ENCODE results near the gene ZNF555. TPM values are rescaled to one million over a fixed set of nuclear protein-coding genes. Genes with fewer than 3 reads are reported as not detected.
A peak's percentile ranks its signal among the peaks of the same experiment; 100 is the strongest.
"Not testable (repeated sequence)": the region's sequence is repeated elsewhere in the genome, so short reads cannot be mapped to it uniquely, and the experiment has no call there.

Gene ZNF555
- total RNA-seq, 1 donor from 2014 or later = 29.1 TPM

DNA sequence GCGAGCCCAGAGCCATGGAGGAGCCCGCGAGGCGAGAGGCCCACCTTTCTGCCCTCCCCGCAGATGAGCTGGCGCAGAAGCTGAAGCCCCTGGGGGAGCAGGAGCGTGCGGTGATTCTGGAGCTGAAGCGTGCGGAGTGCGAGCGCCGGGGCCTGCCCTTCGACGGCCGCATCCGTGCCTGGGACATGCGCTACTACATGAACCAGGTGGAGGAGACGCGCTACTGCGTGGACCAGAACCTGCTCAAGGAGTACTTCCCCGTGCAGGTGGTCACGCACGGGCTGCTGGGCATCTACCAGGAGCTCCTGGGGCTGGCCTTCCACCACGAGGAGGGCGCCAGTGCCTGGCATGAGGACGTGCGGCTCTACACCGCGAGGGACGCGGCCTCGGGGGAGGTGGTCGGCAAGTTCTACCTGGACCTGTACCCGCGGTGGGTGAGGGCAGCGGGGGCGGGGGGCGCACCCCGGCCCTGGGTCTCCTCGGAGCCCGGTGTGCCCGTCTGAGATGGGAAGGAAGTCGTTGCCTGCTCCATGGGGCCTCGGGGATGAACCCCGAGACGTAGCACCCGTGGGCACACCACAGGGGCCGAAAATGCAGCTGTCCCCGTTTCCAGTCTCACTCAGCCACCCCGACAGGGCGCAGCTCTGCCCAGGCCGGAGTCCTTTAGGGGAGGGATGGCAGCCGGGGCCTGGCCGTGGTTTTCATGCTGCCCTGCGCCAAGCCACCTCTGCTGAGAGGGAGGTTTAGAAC, 33.7 kb upstream of the ZNF555 start:
- DNase-seq (ENCODE audit: low read depth) = no peak

DNA sequence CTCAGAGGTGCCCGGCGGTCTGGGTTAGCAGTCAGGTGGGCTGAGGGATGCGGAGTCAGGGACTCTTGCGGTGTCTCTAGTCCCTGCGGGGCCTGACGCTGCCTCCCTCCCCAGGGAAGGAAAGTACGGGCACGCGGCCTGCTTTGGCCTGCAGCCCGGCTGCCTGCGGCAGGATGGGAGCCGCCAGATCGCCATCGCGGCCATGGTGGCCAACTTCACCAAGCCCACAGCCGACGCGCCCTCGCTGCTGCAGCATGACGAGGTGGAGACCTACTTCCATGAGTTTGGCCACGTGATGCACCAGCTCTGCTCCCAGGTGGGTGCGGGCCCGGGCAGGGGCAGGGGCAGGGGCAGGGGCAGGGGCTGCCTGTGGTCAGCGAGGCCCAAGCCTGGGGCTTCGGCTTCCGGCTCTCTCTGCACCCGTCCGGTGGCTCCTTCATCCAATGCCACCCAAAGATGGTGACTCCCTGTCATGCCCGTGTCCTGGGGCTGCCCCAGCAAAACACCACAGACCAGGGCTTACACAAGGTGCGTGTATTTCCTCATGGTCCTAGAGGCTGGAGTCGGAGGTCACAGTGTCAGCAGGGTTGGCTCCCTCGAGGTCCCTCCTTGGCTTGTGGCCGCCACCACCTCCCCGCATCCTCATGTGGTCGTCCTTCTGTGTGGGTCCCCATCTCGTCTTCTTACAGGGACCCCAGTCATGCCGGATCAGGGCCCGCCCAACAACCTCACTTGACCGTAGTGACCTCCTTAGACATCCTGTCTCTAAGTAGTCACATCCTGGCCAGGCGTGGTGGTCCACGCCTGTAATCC, 32.9 kb upstream of the ZNF555 start:
- DNase-seq (ENCODE audit: low read depth) = no peak

DNA sequence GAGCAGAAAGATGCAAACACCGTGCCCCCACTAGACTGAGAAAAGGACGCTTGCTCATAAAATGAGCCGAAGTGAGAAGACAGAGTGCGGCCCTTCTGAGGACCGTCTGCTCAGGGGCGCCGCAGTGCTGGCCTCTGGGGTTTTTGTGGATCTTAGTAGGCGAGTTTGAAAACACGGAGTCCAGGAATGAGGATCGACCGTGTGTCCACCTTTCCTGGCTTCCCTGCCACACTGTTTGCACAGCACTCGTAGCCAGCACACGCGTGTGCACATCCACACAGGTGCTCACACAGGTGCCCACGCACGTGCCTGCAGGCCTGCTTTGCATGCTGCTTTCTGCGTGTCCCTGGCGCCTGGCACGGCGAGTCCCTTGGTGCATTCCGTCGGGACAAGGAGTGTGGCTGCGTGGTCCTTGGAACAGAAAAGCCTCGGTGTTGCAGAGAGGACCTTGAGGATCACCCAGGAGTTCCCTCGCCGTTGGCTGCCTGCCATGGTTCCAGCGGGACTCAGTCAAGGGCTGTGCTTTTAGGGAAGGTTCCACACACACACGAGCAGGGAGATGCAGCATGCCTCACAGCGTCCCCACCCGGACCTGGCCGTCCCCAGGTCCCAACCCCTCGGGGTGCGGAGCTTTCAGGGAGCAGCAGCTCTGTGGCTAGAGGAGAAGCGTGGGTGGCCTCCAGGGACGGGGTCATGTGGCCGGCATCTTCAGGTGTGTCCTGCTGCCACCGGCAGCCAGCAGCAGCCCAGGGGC, 31.7 kb upstream of the ZNF555 start:
- DNase-seq (ENCODE audit: low read depth) = no peak

GRCh38 chr19:2810141-2811091, 30.9 kb upstream of the ZNF555 start:
- DNase-seq (ENCODE audit: low read depth) = no peak

DNA sequence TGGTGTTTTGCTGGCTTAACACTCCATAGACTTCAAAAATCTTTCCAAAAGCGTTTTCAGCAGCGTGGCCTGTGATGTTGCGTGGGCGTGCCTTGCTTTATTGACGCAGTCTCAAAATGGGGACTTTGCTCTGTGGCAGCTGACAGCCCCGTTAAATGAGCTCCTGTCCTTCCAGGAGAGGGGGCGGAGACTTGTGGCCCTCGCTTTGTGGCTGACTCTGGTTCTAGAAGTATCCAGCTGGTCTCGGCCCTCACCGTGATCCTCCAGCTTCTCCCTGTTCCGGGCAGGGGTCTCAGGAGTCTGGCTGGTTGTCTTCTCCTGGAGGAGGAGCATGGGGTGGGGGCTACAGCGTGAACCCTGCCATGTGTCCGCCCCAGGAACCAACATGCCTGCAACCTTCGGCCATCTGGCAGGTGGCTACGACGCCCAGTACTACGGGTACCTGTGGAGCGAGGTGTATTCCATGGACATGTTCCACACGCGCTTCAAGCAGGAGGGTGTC, 30.0 kb upstream of the ZNF555 start:
- no peak for DNase-seq (ENCODE audit: low read depth)

GRCh38 chr19:2811735-2812413, 29.4 kb upstream of the ZNF555 start:
- DNase-seq (ENCODE audit: low read depth) = peak; percentile 51

- DNase-seq (ENCODE audit: low read depth) = no peak
Observed at GRCh38 chr19:2812414-2813234, 28.7 kb upstream of the ZNF555 start.

DNA sequence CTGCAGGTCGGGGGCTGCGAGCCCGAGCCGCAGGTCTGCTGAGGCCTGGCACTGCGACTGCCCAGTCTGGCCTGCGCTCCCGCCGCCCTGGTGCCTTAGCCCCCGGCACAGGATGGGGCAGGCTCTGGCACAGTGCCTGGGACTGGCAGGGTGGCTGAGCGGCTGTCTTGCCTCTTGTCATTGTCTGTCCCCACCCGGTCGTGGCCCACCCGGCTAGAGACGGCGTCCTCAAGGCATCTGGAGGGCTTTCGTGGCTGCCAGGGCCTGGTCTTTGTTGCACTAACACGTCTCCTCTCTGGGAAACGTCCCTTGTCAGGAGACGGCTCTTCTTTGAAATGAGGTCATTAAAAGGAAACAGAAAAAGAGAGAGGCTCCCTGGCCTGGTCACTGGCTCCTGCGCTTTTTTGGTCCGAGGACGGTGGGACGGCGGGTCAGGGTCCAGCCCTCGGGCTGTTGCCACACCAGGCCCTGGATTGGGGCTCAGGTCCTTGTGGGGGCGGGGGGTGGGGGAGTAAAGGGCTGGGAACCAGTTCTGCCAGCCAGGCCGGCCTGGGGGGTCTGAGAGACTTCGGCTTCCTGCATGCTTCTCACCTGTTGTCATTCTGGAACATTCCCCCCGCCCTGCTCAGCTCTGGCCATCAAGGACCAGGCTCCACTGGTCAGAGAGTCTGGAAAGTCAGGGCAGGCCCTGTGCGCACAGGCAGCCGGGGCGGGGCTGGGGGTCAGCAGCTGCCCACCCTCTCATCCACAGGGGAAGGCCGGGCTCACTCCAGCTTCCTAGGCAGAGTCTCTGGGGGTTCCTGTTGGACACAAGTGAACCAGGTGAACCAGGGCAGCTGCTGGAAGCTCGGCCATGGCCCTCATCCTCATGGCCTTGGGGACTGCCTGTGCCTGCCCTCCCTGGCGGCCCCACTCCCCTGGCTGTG, 27.8 kb upstream of the ZNF555 start:
- no peak for DNase-seq (ENCODE audit: low read depth)

- no peak for DNase-seq (ENCODE audit: low read depth)
Observed at GRCh38 chr19:2814426-2814825, 26.8 kb upstream of the ZNF555 start.

- no peak for DNase-seq (ENCODE audit: low read depth)
Observed at GRCh38 chr19:2815191-2815614, 26.1 kb upstream of the ZNF555 start.

- no peak for DNase-seq (ENCODE audit: low read depth)
Observed at GRCh38 chr19:2815923-2816322, 25.4 kb upstream of the ZNF555 start.

GRCh38 chr19:2816641-2817040, 24.6 kb upstream of the ZNF555 start:
- DNase-seq (ENCODE audit: low read depth) = no peak

DNA sequence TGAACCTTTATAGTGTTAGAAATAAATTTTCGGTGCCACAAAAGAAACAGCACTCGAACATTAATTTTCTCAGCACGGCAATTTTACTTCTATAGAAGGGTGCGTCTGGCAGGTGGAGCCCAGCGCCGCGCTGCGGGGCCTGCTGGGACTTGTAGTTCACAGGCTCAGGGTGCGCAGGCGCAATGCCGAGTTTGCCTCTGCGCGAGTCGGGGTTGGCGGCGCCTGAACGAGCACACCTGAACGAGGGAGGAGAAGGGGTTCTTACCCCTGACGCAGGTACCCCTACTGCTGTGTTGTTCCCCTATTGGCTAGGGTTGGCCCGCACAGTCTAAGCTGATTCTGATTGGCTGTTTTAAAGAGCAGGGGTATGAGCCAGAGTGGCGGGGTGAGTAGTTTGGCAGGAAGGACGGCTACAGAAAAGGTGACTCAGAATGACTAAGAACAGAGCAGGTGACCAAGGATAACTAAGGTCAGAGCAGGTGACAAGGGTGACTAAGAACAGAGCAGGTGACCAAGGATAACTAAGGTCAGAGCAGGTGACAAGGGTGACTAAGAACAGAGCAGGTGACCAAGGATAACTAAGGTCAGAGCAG, 23.9 kb upstream of the ZNF555 start:
- not testable (repeated sequence) for DNase-seq (ENCODE audit: low read depth)

DNA sequence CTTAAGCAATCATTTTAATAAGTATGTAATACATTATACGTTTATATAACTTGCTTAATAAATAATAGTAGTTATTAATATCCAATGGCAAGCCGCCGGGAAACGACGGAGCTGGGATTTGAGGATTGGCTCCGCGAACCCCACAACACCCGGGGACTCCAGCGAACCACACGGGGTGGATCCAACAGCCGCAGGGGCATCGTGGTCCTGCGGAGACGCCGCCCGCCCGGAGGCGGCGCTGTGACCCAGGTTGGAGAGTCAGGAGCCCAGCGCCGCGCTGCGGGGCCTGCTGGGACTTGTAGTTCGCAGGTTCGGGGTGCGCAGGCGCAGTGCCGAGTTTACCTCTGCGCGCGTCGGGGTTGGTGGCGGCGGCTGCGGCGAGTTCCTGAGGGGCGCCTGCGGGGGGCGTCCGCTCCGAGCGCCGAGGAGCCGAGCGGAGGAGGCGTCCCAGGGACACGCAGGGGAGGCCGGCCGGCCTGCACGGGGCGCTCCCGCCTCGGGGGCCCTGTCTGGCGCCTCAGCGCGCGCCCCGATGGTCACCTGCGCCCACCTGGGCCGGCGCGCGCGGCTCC, 21.6 kb upstream of the ZNF555 start, which contains the start of gene ZNF554:
TSS of gene ZNF554 (plus strand) at position 329 of the 572 bp plus-strand sequence. CDS start at position 533, 204 bp downstream.
- DNase-seq (ENCODE audit: low read depth) = peak; percentile 93

- DNase-seq (ENCODE audit: low read depth) = peak; percentile 13
Observed at GRCh38 chr19:2820112-2820702, 21.1 kb upstream of the ZNF555 start.

GRCh38 chr19:2822846-2823245, 18.4 kb upstream of the ZNF555 start:
- no peak for DNase-seq (ENCODE audit: low read depth)

GRCh38 chr19:2823646-2824045, 17.6 kb upstream of the ZNF555 start:
- no peak for DNase-seq (ENCODE audit: low read depth)

All from myocyte (in vitro differentiated cells).